NCI-H774 (cell line): ENCODE data around the gene CHRDL2.
A peak's percentile ranks its signal among the peaks of the same experiment; 100 is the strongest.

ENCODE experiments used
- DNase-seq: peaks from one replicate; lab custom pipeline; 2025; lab: John Stamatoyannopoulos, UW

CHRDL2 gene

DNA sequence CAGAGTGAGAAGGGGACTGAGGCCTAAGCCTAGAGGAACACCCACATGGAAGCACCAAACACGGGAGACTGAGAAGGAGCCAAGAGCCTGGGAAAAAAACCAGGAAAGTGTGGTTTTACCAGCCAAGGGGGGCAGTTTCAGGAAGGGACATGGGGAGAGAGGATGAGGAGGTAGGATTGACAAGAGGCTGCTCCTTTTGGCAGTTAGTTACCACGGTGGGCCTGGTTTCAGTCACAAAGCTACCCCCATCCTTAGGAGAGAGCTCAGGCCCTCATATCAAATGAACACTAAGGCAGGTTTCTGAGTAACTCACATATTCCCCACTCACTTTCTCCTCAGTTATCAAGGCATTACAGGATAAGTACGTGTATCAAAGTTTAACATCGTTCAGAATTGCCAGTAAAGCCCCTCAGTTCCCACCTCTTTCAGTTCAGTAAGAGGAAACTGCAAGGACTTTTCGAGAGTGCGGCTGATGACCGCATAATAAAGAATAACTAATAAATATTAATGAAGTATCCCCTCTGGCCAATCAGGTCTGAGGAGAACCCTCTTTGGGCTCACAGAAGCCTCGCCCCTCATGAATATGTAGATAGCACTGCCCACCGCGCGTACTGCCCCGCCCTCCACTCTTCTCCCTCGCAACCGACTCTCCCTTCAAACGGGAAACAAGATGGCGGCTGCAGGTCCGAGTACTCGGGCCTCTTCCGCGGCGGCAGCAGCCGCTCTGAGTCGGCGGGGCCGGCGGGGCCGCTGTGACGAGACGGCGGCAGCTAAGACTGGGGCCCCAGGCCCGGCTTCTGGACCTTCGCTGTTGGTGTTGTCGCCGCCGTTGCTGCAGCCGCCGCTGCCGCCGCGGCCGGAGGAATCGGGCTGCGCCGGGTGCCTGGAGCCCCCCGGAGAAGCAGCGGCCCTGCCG, 17.2 kb upstream of the CHRDL2 start, which contains the start of gene RNF169:
RNF169 (plus strand) TSS at position 639 of the 916 bp plus-strand sequence; CDS start at position 671, 32 bp downstream.
- DNase-seq: peak; percentile 95

DNA sequence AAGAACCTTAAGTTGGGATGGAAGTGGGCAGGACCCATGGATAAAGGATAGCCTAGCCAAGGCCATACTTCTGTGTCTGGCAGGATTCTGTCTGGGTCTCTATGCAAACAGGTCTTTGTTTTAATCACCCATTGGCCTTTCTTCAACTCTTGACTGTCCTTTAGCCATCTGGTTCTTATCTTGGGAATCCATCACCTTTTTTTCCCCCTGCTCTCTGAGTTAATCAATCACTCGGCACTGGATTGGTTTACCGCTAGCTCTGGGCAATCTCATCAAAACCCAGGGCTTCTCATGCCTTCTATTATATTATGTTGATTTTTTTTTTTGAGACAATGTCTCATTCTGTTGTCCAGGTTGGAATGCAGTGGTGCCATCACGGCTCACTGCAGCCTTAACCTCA, 15.6 kb upstream of the CHRDL2 start:
- DNase-seq: no peak

DNA sequence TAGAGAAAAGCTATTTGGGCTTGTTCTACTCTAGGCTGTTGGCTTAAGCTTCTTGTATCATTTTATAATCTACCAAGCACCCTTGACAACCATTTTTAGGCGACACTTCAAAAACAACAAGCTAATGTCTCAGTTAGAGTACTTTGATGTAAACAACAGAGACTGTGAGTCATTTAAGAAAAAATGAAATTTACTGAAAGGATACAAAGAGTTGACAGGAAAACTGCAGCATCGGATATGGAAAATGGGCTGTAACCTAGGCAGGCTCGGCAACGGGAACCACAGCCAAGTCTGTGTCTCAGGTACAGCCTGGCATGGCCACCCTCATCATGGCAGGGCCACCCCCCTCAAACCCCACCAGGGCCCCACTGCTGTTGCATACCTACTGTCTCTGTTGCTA, 13.1 kb upstream of the CHRDL2 start:
- DNase-seq: no peak

DNA sequence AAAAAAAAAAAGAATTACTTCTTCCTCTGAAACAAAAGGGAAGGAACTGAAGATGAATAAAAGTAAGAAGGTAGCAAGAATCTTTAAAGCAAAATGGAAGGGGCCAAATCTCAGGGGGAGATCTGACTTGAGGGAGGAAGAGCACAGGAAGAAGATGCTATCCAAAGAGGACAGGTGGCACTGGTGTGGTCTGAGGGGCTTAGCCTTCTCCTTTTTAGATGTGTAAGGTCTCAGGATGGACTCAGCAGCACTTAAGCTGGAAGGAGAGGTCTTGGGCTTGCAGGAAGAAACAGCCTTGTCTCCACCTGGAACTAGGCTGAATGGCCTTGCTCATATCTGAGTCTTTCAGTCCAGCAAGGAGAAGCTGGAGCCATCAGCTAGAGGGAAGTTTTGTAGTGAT, 12.4 kb upstream of the CHRDL2 start:
- DNase-seq: no peak

DNA sequence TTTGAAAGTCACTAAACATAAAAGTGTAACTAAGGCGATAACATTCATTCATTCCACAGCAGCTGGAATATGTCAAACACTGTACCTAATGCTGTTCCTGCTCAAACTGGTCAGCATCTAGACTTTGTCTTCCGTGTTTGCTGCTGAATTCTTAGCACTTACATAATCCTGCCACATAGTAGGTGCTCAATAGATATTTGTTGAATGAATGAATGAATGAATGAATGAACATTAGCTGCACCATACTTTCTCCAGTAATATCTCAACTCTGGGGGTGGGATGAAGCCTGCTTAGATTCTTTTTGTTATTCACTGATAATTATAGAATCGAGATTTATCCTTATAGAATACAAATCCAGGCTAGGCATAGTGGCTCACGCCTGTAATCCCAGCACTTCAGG, 10.8 kb upstream of the CHRDL2 start:
- no peak for DNase-seq

DNA sequence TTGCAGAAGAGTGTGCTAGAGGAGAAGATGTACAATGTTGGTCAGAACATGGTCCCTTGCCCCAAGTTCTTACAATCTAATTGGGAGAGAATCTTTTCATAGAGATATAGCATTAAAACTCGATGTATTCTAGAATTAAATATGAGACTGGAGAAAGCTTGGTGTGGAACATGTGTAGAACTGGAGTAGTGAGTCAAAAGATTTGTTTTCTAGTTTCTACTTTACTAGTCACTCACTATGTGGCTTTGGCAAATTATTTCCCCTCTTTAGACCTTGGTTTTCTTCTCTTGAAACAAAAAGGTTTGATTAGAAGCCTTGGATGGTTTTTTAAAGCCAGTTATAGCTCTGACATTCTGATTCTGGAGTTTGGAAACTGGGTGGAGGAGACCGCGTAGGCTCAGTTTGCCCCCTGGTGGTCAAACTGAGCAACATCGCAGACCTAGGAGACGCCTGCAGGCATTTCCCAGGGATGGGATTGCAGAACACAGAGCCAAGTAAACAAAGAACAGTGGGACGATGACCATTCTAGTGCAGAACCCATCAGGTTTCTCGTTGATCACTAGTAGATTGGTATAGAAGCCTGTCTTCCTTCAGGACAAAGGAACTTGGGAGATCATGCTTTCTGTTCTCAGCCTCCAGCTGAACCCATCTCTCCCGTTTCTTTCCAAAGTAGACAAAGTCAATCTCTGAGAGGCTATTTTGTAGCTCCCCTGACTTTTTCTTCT, 8.5 kb upstream of the CHRDL2 start:
- no peak for DNase-seq

DNA sequence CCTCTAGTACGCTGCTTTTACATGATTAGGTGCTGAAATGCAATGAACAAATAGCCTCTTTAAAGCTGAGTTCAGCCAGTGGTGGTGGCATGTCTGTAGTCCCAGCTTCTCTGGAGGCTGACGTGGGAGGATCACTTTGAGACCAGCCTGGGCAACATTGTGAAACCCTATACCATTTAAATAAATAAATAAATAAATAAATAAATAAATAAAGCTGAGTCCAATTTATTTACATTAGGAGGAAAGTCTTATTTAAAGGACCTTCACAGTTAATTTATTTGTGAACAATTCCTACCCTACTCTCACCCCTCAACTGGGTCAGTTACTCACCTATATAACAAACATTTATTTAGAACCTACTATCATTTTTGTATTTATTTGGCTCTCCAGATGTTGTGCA, 4.8 kb upstream of the CHRDL2 start:
- DNase-seq: no peak

DNA sequence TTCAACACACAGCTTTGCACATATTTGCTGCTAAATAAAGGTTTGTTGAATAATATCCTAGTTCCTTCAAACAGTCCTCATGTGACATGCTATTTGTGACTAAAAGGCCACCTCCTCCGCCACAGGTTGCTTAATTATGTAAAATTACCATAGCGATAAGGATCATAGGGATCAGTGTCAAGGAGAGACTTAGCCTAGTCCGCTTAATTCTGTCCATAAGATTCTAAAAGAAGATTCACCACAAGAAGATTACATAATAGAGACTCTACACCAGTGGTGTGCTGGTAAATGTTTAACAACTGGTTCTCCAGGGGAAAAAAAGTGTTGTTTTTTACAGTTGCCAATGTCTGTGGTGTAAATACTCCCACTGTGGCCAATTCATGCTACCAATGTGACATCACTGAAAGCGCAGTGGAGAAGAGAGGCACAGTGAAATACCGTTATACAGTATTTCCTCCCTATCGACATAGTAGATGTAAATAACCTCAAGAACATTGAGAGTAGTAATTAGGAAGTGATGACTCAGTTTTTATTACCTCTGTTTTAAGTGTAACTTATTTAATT, 4.2 kb upstream of the CHRDL2 start:
- DNase-seq: no peak

DNA sequence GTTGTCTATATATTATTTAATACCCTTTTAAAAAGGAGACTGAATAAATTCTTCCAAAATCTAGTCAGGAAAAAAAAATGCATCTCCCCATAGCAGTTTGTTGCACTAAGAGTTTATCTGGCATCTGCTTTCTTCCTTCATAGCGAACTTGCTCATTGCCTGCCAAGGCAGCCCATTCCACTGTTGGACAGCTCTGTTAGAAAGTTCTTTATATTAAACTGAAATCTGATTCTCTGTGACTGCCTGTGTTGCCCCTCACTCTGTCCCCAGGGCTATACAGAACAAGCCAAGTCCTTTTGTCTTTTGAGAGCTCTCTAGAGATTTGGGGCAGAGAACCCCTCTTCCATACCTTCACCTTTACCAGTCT, 3.3 kb upstream of the CHRDL2 start:
- no peak for DNase-seq

DNA sequence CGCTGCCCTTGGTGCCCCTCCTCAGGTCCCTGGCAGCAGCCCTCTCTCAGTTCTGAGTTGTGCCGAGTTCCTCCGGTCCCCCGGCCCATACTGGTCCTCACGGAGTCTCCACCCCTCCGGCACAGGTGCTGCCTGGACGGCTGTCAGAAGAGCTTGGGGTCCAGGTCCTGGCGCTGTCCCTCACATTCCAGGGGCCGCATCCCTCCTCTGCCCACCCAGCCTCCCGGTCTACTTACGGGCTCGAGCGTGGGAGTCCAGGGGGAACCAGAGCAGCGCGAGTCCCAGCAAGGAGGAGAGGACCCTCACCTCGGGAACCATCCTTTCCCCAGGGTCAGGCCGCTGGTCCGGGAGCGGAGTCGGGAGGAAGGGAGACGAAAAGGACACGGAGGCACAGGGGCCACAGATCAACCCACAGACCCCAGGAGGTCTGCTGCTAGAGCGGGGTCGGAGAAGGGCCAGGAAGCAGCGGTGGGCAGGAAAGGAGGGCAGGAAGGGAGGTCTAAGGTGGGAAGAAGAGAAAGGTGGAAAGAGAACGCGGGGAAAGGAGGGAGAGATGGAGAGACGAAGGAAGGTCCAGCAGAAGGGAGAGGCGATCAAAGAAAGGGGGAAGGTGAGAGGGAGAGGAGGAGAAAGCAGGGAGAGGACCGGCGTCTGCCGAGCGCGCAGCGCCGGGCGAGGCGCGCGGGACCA, 510 bp downstream of the CHRDL2 start:
- DNase-seq: no peak

DNA sequence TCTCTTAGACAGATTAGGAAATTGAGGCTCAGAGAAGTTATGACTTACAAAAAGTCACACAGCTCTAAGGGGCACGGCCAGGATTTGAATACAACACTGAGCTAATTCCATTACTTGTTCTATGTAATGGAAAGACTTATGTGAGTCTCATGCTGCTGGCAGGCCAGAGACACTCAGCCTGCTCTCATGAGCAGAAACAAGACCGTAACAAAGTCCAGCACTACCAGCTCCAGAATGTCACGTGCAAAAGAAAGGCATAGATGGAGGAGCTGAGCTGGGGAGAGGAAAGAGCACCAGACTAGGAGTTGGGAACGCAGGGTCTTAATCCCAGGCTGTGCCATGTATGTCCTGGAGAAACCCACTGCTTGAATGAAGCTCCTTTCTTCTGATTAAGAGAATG, 1.8 kb downstream of the CHRDL2 start:
- no peak for DNase-seq

DNA sequence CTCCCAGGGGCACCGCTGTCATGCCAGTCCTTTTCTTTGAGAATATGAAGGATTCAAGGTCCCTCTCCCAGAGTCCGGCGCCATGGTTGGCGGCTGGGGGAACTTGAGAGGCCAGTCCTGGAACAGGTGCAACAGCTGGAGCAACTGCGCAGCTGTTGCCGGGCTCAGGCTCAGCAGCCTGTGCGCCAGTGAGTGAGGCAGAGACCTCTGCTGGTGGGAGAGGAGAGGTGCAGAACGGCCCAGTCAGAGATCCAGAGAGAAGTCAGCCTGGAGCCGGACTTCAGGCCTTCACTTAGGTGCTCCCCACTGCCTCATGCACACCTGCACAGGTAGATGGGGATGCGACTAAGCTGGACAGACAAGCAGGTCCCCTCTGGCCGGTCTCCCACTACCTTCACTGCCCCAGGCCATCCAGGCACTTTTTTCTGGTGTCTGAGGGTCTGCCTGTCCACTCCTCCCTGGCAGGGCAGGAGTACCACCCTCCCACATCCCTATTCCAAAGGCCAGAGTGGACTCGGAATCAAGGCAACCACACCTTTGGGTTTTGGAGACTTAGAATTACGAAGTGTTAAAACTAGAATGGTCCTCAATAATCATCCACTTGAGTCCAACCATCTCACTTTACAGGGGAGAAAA, 4.6 kb downstream of the CHRDL2 start:
- DNase-seq: peak; percentile 76

DNA sequence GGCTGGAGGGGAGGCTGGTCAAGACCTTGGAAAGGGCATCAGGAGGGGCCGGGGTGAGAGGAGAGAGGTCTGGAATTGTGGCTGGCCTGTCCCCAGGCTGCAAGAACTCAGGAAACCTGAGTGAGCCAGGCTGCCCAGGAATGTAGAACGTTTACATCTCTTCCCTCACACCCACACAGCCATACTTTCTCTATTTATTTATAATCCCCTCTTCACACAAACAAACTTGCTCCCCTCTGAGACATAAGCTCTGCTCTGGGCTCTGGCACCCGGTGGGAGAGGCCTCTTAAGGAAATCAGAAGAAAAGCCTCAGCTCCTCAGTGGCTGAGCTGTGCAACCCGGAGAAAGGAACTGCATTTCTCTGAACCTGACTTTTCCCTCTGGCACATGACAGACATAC, 5.5 kb downstream of the CHRDL2 start:
- DNase-seq: no peak

DNA sequence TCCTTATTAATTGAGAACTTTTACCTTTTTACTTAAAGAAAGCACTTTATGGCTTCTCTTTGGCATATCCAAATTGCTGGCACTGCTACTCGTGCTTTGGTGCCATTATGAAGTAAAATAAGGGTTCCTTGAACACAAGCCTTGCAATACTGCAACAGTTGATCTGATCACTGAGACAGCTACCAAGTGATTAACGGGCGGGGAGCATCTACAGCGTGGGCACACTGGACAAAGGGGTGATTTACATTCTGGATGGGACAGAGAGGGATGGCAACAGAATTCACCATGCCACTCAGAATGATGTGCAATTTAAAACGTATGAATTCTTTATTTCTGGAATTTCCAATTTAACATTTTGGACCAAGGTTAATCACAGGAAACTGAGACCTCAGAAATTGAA, 7.7 kb downstream of the CHRDL2 start:
- DNase-seq: no peak

DNA sequence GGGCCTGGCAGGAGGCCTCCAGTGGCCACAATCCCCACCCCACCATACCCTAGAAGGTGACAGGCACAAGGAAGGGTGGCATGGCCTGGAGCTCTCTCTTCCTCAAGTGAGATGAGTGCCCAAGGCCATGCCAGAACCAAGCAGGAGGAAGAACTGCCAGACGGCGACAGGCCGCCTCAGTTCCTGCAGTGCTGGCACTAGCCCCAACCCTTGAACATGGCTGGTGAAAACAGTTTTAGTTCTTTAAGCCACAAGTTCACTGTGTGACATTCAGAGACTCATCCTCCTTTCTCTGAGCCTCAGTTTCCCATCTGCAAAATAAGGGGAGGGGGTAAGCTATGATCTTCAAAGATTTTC, 9.8 kb downstream of the CHRDL2 start:
- no peak for DNase-seq

DNA sequence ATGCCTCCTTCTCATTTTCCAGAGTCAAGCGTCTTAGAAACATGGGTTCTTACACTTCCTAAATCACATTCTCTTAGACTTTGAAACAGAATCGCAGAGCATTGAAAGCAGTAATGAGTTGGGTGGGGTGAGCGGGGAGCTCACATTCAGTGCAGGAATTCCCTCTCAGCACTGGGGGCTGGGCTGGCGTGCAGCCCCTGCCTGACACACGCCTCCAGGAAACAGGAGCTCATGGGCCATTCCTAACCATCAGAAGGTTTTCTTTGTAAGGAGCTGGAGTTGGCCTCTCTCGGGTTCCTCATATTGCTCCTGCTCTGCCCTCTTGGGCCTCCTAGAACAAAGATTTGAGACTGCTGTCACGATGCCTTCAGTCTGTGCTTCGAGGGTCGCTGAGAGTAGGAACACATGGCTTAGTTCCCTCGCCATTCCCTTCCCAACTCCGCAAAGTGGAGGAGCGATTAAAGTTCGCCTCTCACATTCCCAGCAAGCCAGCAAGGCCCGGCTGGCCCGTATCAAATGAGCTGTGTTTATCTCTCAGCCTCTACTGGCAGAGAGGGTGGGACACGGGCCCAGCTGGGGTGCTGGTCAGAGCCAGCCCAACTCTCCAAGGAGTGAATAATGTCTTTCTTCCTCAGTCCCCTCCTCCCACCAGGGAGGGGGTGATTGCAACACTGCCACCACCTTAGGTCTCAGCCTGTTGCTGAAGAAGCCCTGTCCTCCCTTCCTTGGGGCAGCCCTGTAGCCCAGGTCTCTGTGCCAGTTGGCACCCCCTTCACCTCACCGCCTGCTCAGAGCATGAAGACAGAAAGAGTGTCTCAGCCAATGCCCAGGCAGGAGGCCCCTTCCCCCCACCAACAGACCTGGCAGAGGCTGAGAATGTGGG, 10.4 kb downstream of the CHRDL2 start:
- no peak for DNase-seq

DNA sequence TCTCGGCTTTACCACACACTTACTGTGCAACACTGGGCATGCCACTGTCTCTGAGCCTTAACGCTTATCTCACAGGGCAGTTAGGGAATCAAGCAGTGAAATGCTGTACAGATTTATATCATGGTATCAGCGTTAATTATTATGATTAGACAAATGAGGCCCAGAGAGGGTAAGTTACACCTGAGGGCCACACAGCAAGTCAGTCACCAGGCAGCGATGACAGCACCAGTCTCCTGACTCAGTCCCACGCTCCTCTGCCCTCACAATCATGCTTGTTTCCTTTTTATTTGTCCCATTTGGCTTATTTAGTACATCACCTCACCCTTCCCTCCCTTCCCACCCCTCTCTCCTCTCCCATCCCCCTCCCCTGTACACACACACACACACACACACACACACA, 12.2 kb downstream of the CHRDL2 start:
- no peak for DNase-seq

DNA sequence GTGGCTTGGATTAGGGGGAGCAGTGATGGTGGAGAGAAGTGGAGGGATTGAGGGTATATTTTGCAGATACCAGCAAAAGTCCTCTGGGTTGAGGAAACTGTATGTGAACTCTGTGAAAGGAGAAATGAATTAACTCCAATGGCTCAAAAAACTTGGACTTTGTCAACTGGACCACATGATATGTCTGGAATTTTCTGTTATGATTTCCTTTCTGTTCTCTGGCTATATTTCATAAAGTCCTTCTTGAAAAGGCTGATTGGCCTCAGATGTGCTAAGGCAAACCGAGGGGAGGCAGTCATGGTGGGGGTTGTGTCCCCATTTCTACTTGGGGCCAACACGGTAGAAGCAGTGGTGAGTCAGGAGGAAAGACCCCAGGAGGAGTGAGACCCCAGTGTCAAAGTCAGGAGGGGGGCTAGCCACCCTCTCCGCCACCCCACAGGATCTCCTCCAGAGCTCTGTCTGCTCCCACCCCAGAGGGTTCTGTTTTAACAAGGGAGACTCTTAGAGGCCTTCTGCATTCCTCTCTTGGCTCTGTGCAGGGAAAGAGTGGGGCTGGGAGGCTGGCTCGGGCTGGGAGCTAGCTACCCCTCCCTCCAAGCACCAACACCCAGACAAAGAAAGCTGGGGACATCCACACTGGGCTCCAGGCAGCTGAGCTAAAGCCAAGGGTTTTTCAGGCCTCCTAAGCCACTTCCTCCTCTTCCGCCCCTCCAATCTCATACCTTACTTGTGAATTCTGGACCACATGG, 13.8 kb downstream of the CHRDL2 start:
- no peak for DNase-seq

DNA sequence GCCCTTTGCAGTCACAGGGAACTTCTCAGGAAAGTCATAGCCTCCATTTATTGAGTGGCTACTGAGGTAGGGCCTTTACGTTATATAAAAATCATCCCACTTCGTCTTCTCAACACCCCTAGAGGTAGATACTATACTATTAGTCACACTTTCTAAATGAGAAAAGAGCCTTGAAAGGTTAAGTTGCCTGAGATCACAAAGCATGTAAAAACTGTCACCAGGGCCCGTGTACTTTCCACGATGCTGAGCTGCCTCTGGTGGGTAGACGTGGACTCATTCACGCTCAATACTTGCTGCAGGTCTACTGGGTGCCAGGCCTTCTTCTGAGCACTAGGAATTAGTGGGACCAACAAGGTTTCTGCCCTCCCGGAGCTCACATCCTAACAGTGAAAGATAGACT, 16.3 kb downstream of the CHRDL2 start:
- no peak for DNase-seq

DNA sequence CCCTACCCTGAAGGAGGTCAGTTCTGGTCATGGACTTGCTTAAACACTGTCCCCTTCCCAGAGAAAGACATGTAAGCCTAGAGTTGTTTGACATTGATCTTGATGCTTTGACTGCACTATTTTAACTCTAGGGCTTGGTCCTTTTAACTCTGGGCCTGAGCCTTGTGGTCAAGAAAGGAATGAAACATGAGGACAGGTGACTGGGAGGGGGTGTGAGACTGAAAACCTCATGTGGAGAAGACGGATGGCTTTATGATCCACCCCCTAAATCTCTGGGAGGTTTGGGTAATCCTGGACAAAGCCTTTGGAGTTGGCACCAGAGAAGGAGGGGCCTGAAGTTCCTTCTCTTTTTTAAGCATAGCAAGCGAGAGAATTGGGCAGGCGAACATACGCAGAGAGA, 17.5 kb downstream of the CHRDL2 start:
- DNase-seq: no peak
